Nephron progenitor cell (in vitro differentiated cells): Measurements from ENCODE around the gene FAM13A.

Experiments used
- DNase-seq: peaks from one replicate; pipeline ENCODE4 v3.0.0; 2021
- H3K27ac Mint-ChIP-seq: 2 replicates; pipeline ENCODE4 v1.8.0; 2021; ENCODE audit warnings: mild to moderate bottlenecking, moderate library complexity, mixed read lengths
- H3K27me3 Mint-ChIP-seq: 2 replicates; pipeline ENCODE4 v1.8.0; 2021; ENCODE audit warnings: mild to moderate bottlenecking, low read depth, mixed read lengths; ENCODE audit not compliant: poor library complexity
- H3K36me3 Mint-ChIP-seq: 2 replicates; pipeline ENCODE4 v1.8.0; 2021; ENCODE audit warnings: low read depth, mixed read lengths
- H3K4me1 Mint-ChIP-seq: 2 replicates; pipeline ENCODE4 v1.8.0; 2021; ENCODE audit warnings: mixed read lengths
- H3K4me3 Mint-ChIP-seq: 2 replicates; pipeline ENCODE4 v1.8.0; 2021; ENCODE audit warnings: mild to moderate bottlenecking, moderate library complexity, mixed read lengths
- H3K9me3 Mint-ChIP-seq: 2 replicates; pipeline ENCODE4 v1.8.0; 2021; ENCODE audit warnings: mild to moderate bottlenecking, moderate library complexity, mixed read lengths
- CTCF ChIP-seq: fragments of 200-600 bp; sonication (generic); IDR thresholded peaks from 2 replicates; pipeline ENCODE4 v1.5.0; 2021; ENCODE audit warnings: antibody characterized with exemption

FAM13A gene

GRCh38 chr4:88725143-88725542 is 331.8 kb downstream of the FAM13A start:
- DNase-seq: no peak
- Mint-ChIP-seq H3K27me3 (no peaks in the 10 kb centered on the region), H3K36me3 (peaks cover 79% of the 10 kb centered on the region), H3K9me3 (peaks cover 9% of the 10 kb centered on the region), H3K4me3 (no peak overlapping the region), H3K27ac (no peak overlapping the region), H3K4me1 (no peaks in the 10 kb centered on the region)
- no peak for TF ChIP-seq CTCF

GRCh38 chr4:88724406-88724805 is 332.6 kb downstream of the FAM13A start:
- H3K4me1 Mint-ChIP-seq: no peaks in the 10 kb centered on the region
- H3K4me3 Mint-ChIP-seq: no peak overlapping the region
- no peaks in the 10 kb centered on the region for H3K27me3 Mint-ChIP-seq
- no peak overlapping the region for H3K27ac Mint-ChIP-seq
- H3K9me3 Mint-ChIP-seq: peaks cover 16% of the 10 kb centered on the region
- peaks cover 79% of the 10 kb centered on the region for H3K36me3 Mint-ChIP-seq
- DNase-seq: no peak
- TF ChIP-seq CTCF: no peak

GRCh38 chr4:88722828-88723227 is 334.2 kb downstream of the FAM13A start:
- no peak overlapping the region for H3K27ac Mint-ChIP-seq
- DNase-seq: no peak
- no peaks in the 10 kb centered on the region for H3K27me3 Mint-ChIP-seq
- no peaks in the 10 kb centered on the region for H3K4me1 Mint-ChIP-seq
- no peak for TF ChIP-seq CTCF
- peaks cover 32% of the 10 kb centered on the region for H3K9me3 Mint-ChIP-seq
- H3K36me3 Mint-ChIP-seq: peaks cover 83% of the 10 kb centered on the region
- no peak overlapping the region for H3K4me3 Mint-ChIP-seq

- Mint-ChIP-seq H3K4me1 (no peaks in the 10 kb centered on the region), H3K36me3 (peaks cover 84% of the 10 kb centered on the region), H3K27ac (no peak overlapping the region), H3K4me3 (no peak overlapping the region), H3K27me3 (no peaks in the 10 kb centered on the region), H3K9me3 (peaks cover 37% of the 10 kb centered on the region)
- no peak for TF ChIP-seq CTCF
- DNase-seq: no peak
These were observed 334.7 kb downstream of the FAM13A start for GRCh38 chr4:88722276-88722780.

- H3K27me3 Mint-ChIP-seq: no peaks in the 10 kb centered on the region
- H3K4me3 Mint-ChIP-seq: no peak overlapping the region
- no peak for TF ChIP-seq CTCF
- H3K9me3 Mint-ChIP-seq: peaks cover 53% of the 10 kb centered on the region
- no peak for DNase-seq
- peaks cover 85% of the 10 kb centered on the region for H3K36me3 Mint-ChIP-seq
- no peak overlapping the region for H3K27ac Mint-ChIP-seq
- H3K4me1 Mint-ChIP-seq: no peaks in the 10 kb centered on the region
These were observed 336.2 kb downstream of the FAM13A start for GRCh38 chr4:88720451-88721428.
